PFSK-1 (cell line): Measurements from ENCODE around the gene PET100.

Source experiments
- FOXP2 ChIP-seq: optimal IDR thresholded peaks from 2 replicates; pipeline ENCODE3; 2011; ENCODE audit warnings: borderline replicate concordance, control low read depth, inconsistent platforms; ENCODE audit not compliant: insufficient read depth; ENCODE audit errors: extremely low read length, extremely low read depth
- POLR2AphosphoS5 ChIP-seq: IDR thresholded peaks from 2 replicates; pipeline ENCODE4 v1.6.1; 2012; ENCODE audit warnings: low read depth, mild to moderate bottlenecking, control low read depth, low read length, moderate library complexity
- REST ChIP-seq, 2 experiments: IDR thresholded peaks; 2 replicates each; pipeline versions ENCODE4 v1.6.1 to v1.8.0; 2011 to 2012; ENCODE audit warnings: low read depth in 2 of 2, low read length in 2 of 2, control low read depth in 1 of 2, inconsistent platforms in 1 of 2, mild to moderate bottlenecking in 1 of 2, moderate library complexity in 1 of 2; ENCODE audit not compliant: insufficient read depth in 1 of 2
- SIN3A ChIP-seq: IDR thresholded peaks from 2 replicates; pipeline ENCODE4 v1.6.1; 2012; ENCODE audit warnings: mild to moderate bottlenecking, low read length, moderate library complexity, borderline replicate concordance; ENCODE audit not compliant: insufficient read depth
- TAF1 ChIP-seq: IDR thresholded peaks from 2 replicates; pipeline ENCODE4 v1.6.1; 2012; ENCODE audit warnings: low read length, control low read depth, borderline replicate concordance; ENCODE audit not compliant: insufficient read depth

- TF ChIP-seq POLR2AphosphoS5 (no peak), REST (IDR thresholded peaks at IDR 0.05; ENCODE audit: insufficient read depth in 1 of 2, low read depth in 2 of 2, low read length in 2 of 2) (no peak), TAF1 (no peak), SIN3A (no peak), FOXP2 (no peak)
Observed at GRCh38 chr19:7619671-7620441, 9.7 kb upstream of the PET100 start.
